ENCODE measurements around the gene LSM4. TPM values are rescaled to one million over a fixed set of nuclear protein-coding genes. Genes with fewer than 3 reads are reported as not detected.
"Not testable (repeated sequence)": the region's sequence is repeated elsewhere in the genome, so short reads cannot be mapped to it uniquely, and the experiment has no call there.

LSM4 gene
- total RNA-seq, 2 experiments from 2014 or later: 356 to 361 TPM

DNA sequence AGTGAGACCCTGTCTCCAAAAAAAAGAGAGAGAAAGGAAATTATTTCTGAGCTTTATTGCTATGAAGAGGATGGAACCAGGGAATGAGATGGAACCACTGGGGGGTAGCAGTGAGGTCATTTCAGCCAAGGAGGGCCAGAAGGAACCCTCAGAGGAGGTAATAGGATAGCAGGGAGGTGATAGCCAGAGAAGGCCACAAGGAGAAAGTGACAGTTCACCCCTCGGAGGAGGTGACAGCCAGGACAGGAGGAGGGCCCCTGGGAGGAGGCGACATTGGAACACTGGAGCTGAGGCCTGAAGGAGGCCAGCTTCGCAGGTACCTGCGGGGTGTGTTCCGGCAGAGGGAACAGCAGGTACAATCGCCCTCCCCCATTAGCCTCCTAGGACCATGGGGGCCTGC, 16.8 kb upstream of the LSM4 start:
- DNase-seq: peak; percentile 13
- H3K36me3 Mint-ChIP-seq: peaks cover 3% of the 10 kb centered on the region
- H3K27me3 Mint-ChIP-seq: no peaks in the 10 kb centered on the region
- peaks cover 19% of the 10 kb centered on the region for H3K4me1 Mint-ChIP-seq (ENCODE audit: low read depth)
- peak overlapping the region; percentile 20 for H3K27ac Mint-ChIP-seq
- intact Hi-C loops (cut with micrococcal nuclease): loop anchor here (2.0 to 5.0 kb wide), 2 partner anchors 35 to 68 kb away; no protein-coding TSS in a partner anchor
- ChIA-PET CTCF (interaction anchor here (0.7 to 5.1 kb wide), 8 partner anchors 9 to 68 kb away, joined by 3 to 41 read pairs (median 6); partner anchors contain the start of genes JUND and LSM4), POLR2A (interaction anchor here (1.1 to 4.8 kb wide), 2 partner anchors 60 to 79 kb away, joined by 4 to 26 read pairs; partner anchors contain the start of genes JUND and SSBP4)
- peak overlapping the region; percentile 79 for H3K4me3 Mint-ChIP-seq
- no peaks in the 10 kb centered on the region for H3K9me3 Mint-ChIP-seq

DNA sequence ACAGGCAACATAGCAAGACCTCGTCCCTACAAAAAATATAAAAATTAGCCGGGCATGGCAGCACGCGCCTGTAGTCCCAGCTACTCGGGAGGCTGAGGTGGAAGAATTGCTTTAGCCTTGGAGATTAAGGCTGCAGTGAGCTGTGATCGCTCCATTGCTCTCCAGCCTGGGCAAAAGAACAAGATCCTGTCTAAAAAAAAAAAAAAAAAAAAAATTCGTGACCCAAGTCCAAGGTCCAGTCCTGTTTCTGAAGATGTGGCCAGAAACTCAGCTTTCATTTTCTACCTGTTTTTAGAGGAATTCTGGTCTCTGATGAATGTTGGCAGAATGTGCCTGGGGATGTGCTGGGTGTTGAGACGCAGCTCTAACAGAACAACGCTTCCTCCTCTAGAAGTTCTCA, 15.7 kb upstream of the LSM4 start:
- H3K9me3 Mint-ChIP-seq: no peaks in the 10 kb centered on the region
- intact Hi-C loops (cut with micrococcal nuclease): no loop called here
- no peak overlapping the region for H3K27ac Mint-ChIP-seq
- POLR2A ChIA-PET: interaction anchor here (4.8 kb wide), 1 partner anchor 59 kb away, joined by 26 read pairs; the partner anchor contains the start of gene JUND
- peaks cover 14% of the 10 kb centered on the region for H3K4me1 Mint-ChIP-seq (ENCODE audit: low read depth)
- no peak for DNase-seq
- CTCF ChIA-PET: interaction anchor here (0.9 to 5.1 kb wide), 5 partner anchors 10 to 60 kb away, joined by 3 to 41 read pairs (median 5); partner anchors contain the start of gene LSM4
- no peaks in the 10 kb centered on the region for H3K27me3 Mint-ChIP-seq
- H3K4me3 Mint-ChIP-seq: no peak overlapping the region
- H3K36me3 Mint-ChIP-seq: peaks cover 3% of the 10 kb centered on the region

DNA sequence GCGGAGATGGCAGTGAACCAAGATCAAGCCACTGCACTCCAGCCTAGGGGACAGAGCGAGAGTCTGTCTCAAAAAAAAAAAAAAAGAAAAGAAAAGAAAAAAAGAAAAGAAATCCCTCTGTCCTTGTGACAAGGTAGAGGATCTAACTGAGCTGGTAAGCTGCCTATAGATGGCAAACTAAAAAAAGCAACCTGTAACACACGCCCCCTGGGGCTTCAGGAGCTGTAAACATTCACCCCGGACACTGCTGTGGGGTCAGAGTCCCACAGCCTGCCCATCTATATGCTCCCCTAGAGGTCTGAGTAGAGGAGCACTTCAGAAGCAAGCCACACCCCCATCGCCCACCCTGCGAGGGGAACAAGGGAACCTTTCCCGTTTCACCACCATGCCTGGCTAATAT, 13.2 kb upstream of the LSM4 start:
- H3K4me3 Mint-ChIP-seq: no peak overlapping the region
- H3K27ac Mint-ChIP-seq: no peak overlapping the region
- ChIA-PET POLR2A (no interaction called here), CTCF (interaction anchor here (0.9 to 5.1 kb wide), 3 partner anchors 7 to 85 kb away, joined by 3 to 41 read pairs (median 4); no protein-coding TSS in a partner anchor)
- H3K27me3 Mint-ChIP-seq: no peaks in the 10 kb centered on the region
- DNase-seq: no peak
- H3K9me3 Mint-ChIP-seq: no peaks in the 10 kb centered on the region
- peaks cover under 1% of the 10 kb centered on the region for H3K36me3 Mint-ChIP-seq
- H3K4me1 Mint-ChIP-seq (ENCODE audit: low read depth): peaks cover 4% of the 10 kb centered on the region
- intact Hi-C loops (cut with micrococcal nuclease): no loop called here

GRCh38 chr19:18333680-18334079, 10.8 kb upstream of the LSM4 start:
- CTCF ChIA-PET: interaction anchor here (1.0 kb wide), 1 partner anchor 54 kb away, joined by 3 read pairs; no protein-coding TSS in a partner anchor
- DNase-seq: no peak
- no peak overlapping the region for H3K4me3 Mint-ChIP-seq
- no peaks in the 10 kb centered on the region for H3K9me3 Mint-ChIP-seq
- no peaks in the 10 kb centered on the region for H3K27me3 Mint-ChIP-seq
- intact Hi-C loops (cut with micrococcal nuclease): no loop called here
- POLR2A ChIA-PET: interaction anchor here (0.6 kb wide), 1 partner anchor 128 kb away, joined by 3 read pairs; no protein-coding TSS in a partner anchor
- no peaks in the 10 kb centered on the region for H3K36me3 Mint-ChIP-seq
- H3K4me1 Mint-ChIP-seq (ENCODE audit: low read depth): peaks cover 5% of the 10 kb centered on the region
- no peak overlapping the region for H3K27ac Mint-ChIP-seq

DNA sequence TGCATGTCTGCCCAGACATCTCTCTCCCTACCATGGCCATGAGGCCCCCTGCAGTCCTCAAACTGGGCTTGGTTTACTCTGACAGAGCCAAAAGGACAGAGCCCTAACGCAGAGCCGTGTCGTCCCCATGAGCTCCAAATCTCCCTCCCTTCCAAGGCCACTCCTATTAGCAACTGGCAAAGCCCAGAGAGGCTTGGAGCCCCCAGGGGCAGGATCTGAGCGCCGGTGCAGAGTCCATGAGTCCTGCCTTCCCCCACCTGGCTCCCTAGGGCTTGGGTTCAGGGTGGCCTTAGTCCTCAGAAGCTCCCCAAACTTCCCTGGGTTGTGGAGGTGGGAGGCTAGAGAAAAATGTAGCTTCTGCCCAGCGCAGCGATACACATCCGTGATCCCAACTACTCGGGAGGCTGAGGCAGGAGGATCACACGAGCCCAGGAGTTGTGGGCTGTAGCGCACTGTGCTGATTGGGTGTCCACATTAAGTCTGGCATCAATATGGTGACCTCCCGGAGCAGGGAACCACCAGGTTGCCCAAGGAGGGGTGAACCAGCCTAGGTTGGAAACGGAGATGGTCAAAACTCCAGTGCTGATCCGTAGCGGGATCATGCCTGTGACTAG, 10.1 kb upstream of the LSM4 start:
- Mint-ChIP-seq H3K36me3 (no peaks in the 10 kb centered on the region), H3K27ac (no peak overlapping the region), H3K4me3 (no peak overlapping the region), H3K27me3 (no peaks in the 10 kb centered on the region), H3K9me3 (no peaks in the 10 kb centered on the region), H3K4me1 (ENCODE audit: low read depth) (peaks cover 11% of the 10 kb centered on the region)
- ChIA-PET POLR2A (interaction anchor here (0.6 kb wide), 1 partner anchor 128 kb away, joined by 3 read pairs; no protein-coding TSS in a partner anchor), CTCF (interaction anchor here (1.0 kb wide), 1 partner anchor 53 kb away, joined by 3 read pairs; no protein-coding TSS in a partner anchor)
- no peak for DNase-seq
- intact Hi-C loops (cut with micrococcal nuclease): no loop called here

DNA sequence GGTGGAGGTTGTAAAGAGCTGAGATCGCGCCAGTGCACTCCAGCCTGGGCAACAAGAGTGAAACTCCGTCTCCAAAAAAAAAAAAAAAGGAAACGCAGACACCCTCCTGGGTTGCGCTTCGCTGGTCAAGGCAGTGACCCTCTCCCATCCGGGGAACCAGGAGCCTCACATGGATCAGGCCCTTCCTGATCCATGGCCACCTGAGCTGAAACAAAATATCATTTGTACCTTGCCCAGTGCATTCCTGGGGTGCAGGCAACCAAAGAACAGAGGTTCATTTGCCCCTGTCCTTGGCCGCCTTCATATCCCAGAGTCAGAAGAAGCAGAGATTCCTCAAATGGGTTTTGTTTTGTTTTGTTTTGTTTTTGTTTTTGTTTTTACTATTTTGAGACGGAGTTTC, 8.0 kb upstream of the LSM4 start:
- H3K4me3 Mint-ChIP-seq: no peak overlapping the region
- ChIA-PET POLR2A (interaction anchor here (3.7 kb wide), 1 partner anchor 51 kb away, joined by 41 read pairs; the partner anchor contains the start of gene JUND), CTCF (interaction anchor here (0.7 to 8.8 kb wide), 3 partner anchors 54 to 334 kb away, joined by 3 to 321 read pairs (median 24); partner anchors contain the start of genes IQCN and JUND)
- no peaks in the 10 kb centered on the region for H3K27me3 Mint-ChIP-seq
- no peaks in the 10 kb centered on the region for H3K36me3 Mint-ChIP-seq
- no peaks in the 10 kb centered on the region for H3K9me3 Mint-ChIP-seq
- intact Hi-C loops (cut with micrococcal nuclease): no loop called here
- no peak overlapping the region for H3K27ac Mint-ChIP-seq
- H3K4me1 Mint-ChIP-seq (ENCODE audit: low read depth): peaks cover 11% of the 10 kb centered on the region
- no peak for DNase-seq

GRCh38 chr19:18329035-18329376, 6.1 kb upstream of the LSM4 start:
- intact Hi-C loops (cut with micrococcal nuclease): no loop called here
- H3K9me3 Mint-ChIP-seq: no peaks in the 10 kb centered on the region
- no peak for DNase-seq
- POLR2A ChIA-PET: interaction anchor here (0.9 to 3.7 kb wide), 4 partner anchors 24 to 56 kb away, joined by 3 to 41 read pairs (median 6); partner anchors contain the start of gene JUND
- peaks cover 11% of the 10 kb centered on the region for H3K4me1 Mint-ChIP-seq (ENCODE audit: low read depth)
- CTCF ChIA-PET: interaction anchor here (0.6 to 8.8 kb wide), 32 partner anchors 7 to 155 kb away, joined by 3 to 321 read pairs (median 5); partner anchors contain the start of genes IFI30, IQCN, JUND and RAB3A
- no peaks in the 10 kb centered on the region for H3K36me3 Mint-ChIP-seq
- H3K4me3 Mint-ChIP-seq: peak overlapping the region; percentile 35
- no peaks in the 10 kb centered on the region for H3K27me3 Mint-ChIP-seq
- no peak overlapping the region for H3K27ac Mint-ChIP-seq

DNA sequence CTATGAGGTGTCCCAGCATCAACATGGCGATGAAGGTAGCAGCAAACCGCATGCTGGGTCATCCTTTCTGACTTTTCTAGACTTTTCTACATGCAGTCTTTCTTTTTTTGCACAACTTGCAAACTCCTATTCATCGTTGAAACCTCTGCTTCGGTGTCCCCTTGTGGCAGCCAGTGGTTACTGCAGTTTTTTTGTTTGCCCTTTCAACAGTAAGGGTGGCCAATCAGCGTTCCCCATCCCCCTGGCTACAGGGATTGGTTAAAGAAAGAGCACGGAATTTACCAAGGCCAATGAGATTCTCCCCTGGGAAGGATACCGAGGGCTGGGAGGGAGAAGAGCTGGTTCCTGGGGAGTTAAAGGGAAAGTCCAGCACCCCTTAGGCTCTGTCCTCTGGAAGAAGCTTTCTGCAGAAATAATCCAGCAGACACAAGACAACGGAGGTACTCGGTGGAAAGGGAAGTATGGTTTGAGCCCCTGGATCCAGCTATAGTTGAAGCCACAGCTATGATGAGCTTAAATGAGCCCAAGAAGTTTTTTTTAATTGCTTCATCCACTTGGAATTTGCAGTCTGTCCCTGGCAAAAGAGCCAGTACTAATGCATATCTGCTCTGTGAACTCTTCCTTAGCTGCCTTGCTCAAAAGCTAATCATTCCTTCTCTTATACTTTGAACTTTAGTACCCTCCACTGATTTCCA, 5.6 kb upstream of the LSM4 start:
- DNase-seq: peak; percentile 94
- ChIA-PET CTCF (interaction anchor here (0.6 to 8.8 kb wide), 34 partner anchors 8 to 154 kb away, joined by 3 to 321 read pairs (median 5); partner anchors contain the start of genes IFI30, IQCN, JUND and RAB3A), POLR2A (interaction anchor here (0.9 to 3.7 kb wide), 4 partner anchors 24 to 56 kb away, joined by 3 to 41 read pairs (median 6); partner anchors contain the start of gene JUND)
- Mint-ChIP-seq H3K27me3 (no peaks in the 10 kb centered on the region), H3K9me3 (no peaks in the 10 kb centered on the region), H3K36me3 (no peaks in the 10 kb centered on the region), H3K4me3 (peak overlapping the region; percentile 68), H3K4me1 (ENCODE audit: low read depth) (peaks cover 17% of the 10 kb centered on the region), H3K27ac (peak overlapping the region; percentile 56)
- intact Hi-C loops (cut with micrococcal nuclease): loop anchor here (1.0 kb wide), 3 partner anchors 49 to 82 kb away; no protein-coding TSS in a partner anchor

DNA sequence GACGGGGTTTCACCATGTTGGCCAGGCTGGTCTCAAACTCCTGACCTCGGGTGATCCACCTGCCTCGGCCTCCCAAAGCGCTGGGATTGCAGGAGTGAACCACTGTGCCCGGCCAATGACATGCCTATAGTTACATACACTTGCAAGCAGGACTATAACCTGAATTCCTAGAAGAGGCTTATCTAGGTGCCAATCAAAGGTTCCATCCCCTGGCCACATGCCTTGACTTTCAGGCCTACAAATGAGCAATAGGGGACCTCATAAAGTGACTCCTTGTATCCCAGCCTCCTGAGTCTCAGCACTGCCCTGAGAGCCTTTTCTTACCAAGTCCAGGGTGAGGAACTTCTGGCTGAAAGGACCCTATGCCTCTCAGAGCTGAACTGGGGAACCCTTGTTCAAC, 3.9 kb upstream of the LSM4 start:
- no peaks in the 10 kb centered on the region for H3K27me3 Mint-ChIP-seq
- DNase-seq: no peak
- CTCF ChIA-PET: interaction anchor here (0.8 to 8.8 kb wide), 7 partner anchors 10 to 119 kb away, joined by 3 to 321 read pairs (median 3); partner anchors contain the start of genes IQCN, JUND and SSBP4
- POLR2A ChIA-PET: interaction anchor here (0.7 to 1.0 kb wide), 2 partner anchors 45 to 48 kb away, joined by 3 read pairs; partner anchors contain the start of gene JUND
- no peak overlapping the region for H3K27ac Mint-ChIP-seq
- intact Hi-C loops (cut with micrococcal nuclease): no loop called here
- peaks cover 8% of the 10 kb centered on the region for H3K36me3 Mint-ChIP-seq
- H3K9me3 Mint-ChIP-seq: no peaks in the 10 kb centered on the region
- H3K4me3 Mint-ChIP-seq: no peak overlapping the region
- H3K4me1 Mint-ChIP-seq (ENCODE audit: low read depth): peaks cover 23% of the 10 kb centered on the region

DNA sequence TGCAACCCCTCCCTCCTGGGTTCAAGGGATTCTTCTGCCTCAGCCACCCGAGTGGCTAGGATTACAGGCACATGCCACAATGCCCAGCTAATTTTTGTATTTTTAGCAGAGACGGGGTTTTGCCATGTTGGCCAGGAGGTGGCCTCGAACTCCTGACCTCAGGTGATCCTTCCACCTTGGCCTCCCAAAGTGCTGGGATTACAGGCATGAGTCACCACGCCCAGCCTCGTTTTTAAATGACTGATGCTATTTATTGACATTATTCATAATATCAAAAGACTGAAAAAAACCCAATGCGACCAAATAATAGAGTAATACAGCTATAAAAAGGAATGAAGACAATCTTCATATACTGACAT, 1.5 kb upstream of the LSM4 start:
- H3K4me3 Mint-ChIP-seq; POLR2A ChIA-PET; H3K9me3 Mint-ChIP-seq; H3K27me3 Mint-ChIP-seq; DNase-seq; intact Hi-C loops (cut with micrococcal nuclease): not testable (repeated sequence)
- peak overlapping the region; percentile 95 for H3K27ac Mint-ChIP-seq
- H3K36me3 Mint-ChIP-seq: peaks cover 30% of the 10 kb centered on the region
- CTCF ChIA-PET: interaction anchor here (8.8 kb wide), 1 partner anchor 47 kb away, joined by 321 read pairs; the partner anchor contains the start of genes IQCN and JUND
- peaks cover 46% of the 10 kb centered on the region for H3K4me1 Mint-ChIP-seq (ENCODE audit: low read depth)

DNA sequence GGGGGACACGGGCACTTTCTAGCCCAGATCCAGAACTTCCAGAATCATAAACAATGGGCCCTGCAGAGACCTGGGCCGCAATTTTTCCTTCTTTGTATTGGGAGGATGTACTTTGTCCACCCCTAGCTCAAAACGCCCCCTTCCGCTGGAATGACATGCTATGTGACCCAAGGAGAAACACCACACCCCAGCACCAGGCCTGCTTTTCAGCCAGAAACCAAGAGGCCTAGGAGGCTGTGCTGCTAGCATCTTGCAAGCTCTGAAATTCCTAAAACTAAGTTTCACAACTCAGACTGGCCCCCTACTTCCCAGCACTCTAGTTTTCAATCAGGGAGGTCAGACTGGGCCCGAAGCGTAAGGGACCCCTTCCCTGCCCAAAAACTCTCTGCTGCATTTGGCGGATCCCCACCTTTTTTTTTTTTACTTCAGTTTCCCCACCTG, 538 bp downstream of the LSM4 start:
- H3K36me3 Mint-ChIP-seq: peaks cover 33% of the 10 kb centered on the region
- H3K4me1 Mint-ChIP-seq (ENCODE audit: low read depth): peaks cover 53% of the 10 kb centered on the region
- no peaks in the 10 kb centered on the region for H3K9me3 Mint-ChIP-seq
- POLR2A ChIA-PET: interaction anchor here (0.5 to 8.8 kb wide), 13 partner anchors 10 to 388 kb away, joined by 3 to 257 read pairs (median 6); partner anchors contain the start of genes JUND, PIK3R2 and RAB3A
- peak overlapping the region; percentile 83 for H3K4me3 Mint-ChIP-seq
- H3K27me3 Mint-ChIP-seq: no peaks in the 10 kb centered on the region
- CTCF ChIA-PET: interaction anchor here (0.7 to 9.1 kb wide), 17 partner anchors 12 to 155 kb away, joined by 3 to 343 read pairs (median 6); partner anchors contain the start of genes IQCN, JUND and RAB3A
- H3K27ac Mint-ChIP-seq: peak overlapping the region; percentile 95
- peak; percentile 67 for DNase-seq
- intact Hi-C loops (cut with micrococcal nuclease): no loop called here
